Measurements from ENCODE around the gene KCND3. TPM values are rescaled to one million over a fixed set of nuclear protein-coding genes. Genes with fewer than 3 reads are reported as not detected.
A peak's percentile ranks its signal among the peaks of the same experiment; 100 is the strongest.

KCND3 gene
- total RNA-seq, 2 experiments from 2014 or later: not detected

DNA sequence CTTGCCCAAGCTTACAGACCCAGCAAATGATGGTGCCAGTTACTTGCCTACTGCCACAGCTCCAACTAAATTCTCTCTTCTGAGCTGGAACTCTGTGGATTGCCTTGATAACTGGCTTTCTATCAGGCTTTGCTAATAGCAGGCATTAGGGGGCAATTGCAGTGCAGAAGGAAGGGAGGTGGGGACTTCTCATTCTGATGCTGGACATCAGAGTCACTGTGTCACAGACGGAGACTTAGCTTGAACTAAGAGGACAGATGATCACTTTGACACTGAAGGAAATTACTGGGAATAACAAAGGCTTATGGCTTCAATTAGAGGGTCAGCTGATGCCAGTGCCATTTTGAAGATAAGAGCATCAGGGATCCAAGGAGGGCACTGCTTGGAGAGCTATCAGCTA, 119.3 kb downstream of the KCND3 start:
- no peak overlapping the region for H3K27ac Mint-ChIP-seq
- no peak for ATAC-seq
- CTCF ChIA-PET: no interaction called here
- H3K9me3 Mint-ChIP-seq (ENCODE audit: low read depth): no peaks in the 10 kb centered on the region
- no peak overlapping the region for H3K4me3 Mint-ChIP-seq
- peaks cover 5% of the 10 kb centered on the region for H3K27me3 Mint-ChIP-seq
- POLR2A ChIA-PET: no interaction called here
- intact Hi-C loops (cut with DNase I, micrococcal nuclease): no loop called here
- no peaks in the 10 kb centered on the region for H3K4me1 Mint-ChIP-seq
- H3K36me3 Mint-ChIP-seq (ENCODE audit: low read depth): no peaks in the 10 kb centered on the region
- no peak for DNase-seq

DNA sequence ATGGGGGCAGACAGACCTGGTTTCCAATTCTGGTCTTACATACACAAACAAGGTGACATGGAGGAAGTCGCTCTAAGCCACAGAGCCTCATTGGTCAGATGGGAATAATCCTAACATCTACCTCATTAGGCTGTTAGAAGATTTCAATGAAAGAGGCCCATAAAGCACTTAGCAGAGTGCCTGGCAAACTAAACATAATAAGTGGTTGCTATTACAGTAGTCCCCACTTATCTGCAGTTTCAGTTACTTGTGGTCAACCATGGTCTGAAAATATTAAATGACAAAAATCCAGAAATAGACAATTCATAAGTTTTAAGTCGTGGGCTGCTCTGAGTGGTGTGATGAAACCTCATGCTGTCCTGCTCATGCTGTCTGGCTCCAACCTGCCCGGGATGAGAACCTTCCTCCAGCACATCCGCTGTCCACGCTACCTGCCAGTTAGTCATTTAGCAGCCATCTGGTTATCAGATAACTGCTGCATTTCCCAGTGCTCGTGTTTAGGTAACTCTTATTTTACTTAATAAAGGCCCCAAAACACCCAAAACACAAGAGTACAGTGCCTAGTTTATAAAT, 121.5 kb downstream of the KCND3 start:
- no peaks in the 10 kb centered on the region for H3K36me3 Mint-ChIP-seq (ENCODE audit: low read depth)
- H3K27me3 Mint-ChIP-seq: peaks cover 9% of the 10 kb centered on the region
- CTCF ChIA-PET: interaction anchor here (1.2 kb wide), 1 partner anchor 8 kb away, joined by 4 read pairs; no protein-coding TSS in a partner anchor
- no peaks in the 10 kb centered on the region for H3K9me3 Mint-ChIP-seq (ENCODE audit: low read depth)
- H3K27ac Mint-ChIP-seq: no peak overlapping the region
- no peak overlapping the region for H3K4me3 Mint-ChIP-seq
- no peak for DNase-seq
- POLR2A ChIA-PET: no interaction called here
- H3K4me1 Mint-ChIP-seq: peaks cover 5% of the 10 kb centered on the region
- intact Hi-C loops (cut with DNase I, micrococcal nuclease): no loop called here
- no peak for ATAC-seq

GRCh38 chr1:111864862-111865261, 124.6 kb downstream of the KCND3 start:
- Mint-ChIP-seq H3K27me3 (peaks cover 13% of the 10 kb centered on the region), H3K9me3 (ENCODE audit: low read depth) (no peaks in the 10 kb centered on the region), H3K27ac (no peak overlapping the region), H3K36me3 (ENCODE audit: low read depth) (no peaks in the 10 kb centered on the region), H3K4me3 (no peak overlapping the region), H3K4me1 (peaks cover 5% of the 10 kb centered on the region)
- ChIA-PET POLR2A (no interaction called here), CTCF (no interaction called here)
- peak; percentile 18 for DNase-seq
- no peak for ATAC-seq
- intact Hi-C loops (cut with DNase I, micrococcal nuclease): no loop called here

- Mint-ChIP-seq H3K27ac (no peak overlapping the region), H3K4me3 (no peak overlapping the region), H3K27me3 (peaks cover 16% of the 10 kb centered on the region), H3K9me3 (ENCODE audit: low read depth) (no peaks in the 10 kb centered on the region), H3K36me3 (ENCODE audit: low read depth) (no peaks in the 10 kb centered on the region), H3K4me1 (peaks cover 5% of the 10 kb centered on the region)
- POLR2A ChIA-PET: no interaction called here
- CTCF ChIA-PET: no interaction called here
- intact Hi-C loops (cut with DNase I, micrococcal nuclease): no loop called here
- ATAC-seq: no peak
- DNase-seq: no peak
These were observed 126.1 kb downstream of the KCND3 start for GRCh38 chr1:111863401-111863800.

DNA sequence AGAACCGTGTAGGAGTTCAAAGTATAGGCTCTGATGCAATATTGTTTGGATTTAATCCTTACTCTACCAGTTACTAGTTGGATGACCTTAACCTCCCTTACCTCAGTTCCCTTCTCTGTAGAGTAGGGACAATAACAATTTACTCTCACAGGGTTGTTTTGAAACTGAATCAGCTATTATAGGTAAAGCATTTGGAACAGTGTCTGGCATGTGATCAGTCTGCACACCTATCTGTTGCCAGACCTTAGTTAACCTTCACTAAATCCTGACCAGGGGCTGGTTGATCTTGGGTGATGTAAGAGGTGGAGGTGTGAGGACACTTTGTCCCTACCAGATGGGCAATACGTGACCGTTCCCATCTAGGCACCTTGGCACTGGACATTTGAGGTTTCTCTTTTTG, 126.9 kb downstream of the KCND3 start:
- Mint-ChIP-seq H3K36me3 (ENCODE audit: low read depth) (no peaks in the 10 kb centered on the region), H3K4me1 (peaks cover 5% of the 10 kb centered on the region), H3K27me3 (peaks cover 14% of the 10 kb centered on the region), H3K27ac (no peak overlapping the region), H3K9me3 (ENCODE audit: low read depth) (no peaks in the 10 kb centered on the region), H3K4me3 (no peak overlapping the region)
- ChIA-PET POLR2A (no interaction called here), CTCF (no interaction called here)
- no peak for ATAC-seq
- intact Hi-C loops (cut with DNase I, micrococcal nuclease): no loop called here
- no peak for DNase-seq

GRCh38 chr1:111861523-111861922, 127.9 kb downstream of the KCND3 start:
- no peaks in the 10 kb centered on the region for H3K9me3 Mint-ChIP-seq (ENCODE audit: low read depth)
- DNase-seq (no peak), ATAC-seq (no peak)
- H3K4me1 Mint-ChIP-seq: peaks cover 5% of the 10 kb centered on the region
- no peak overlapping the region for H3K4me3 Mint-ChIP-seq
- ChIA-PET CTCF (no interaction called here), POLR2A (no interaction called here)
- no peak overlapping the region for H3K27ac Mint-ChIP-seq
- intact Hi-C loops (cut with DNase I, micrococcal nuclease): no loop called here
- no peaks in the 10 kb centered on the region for H3K36me3 Mint-ChIP-seq (ENCODE audit: low read depth)
- H3K27me3 Mint-ChIP-seq: peaks cover 17% of the 10 kb centered on the region

DNA sequence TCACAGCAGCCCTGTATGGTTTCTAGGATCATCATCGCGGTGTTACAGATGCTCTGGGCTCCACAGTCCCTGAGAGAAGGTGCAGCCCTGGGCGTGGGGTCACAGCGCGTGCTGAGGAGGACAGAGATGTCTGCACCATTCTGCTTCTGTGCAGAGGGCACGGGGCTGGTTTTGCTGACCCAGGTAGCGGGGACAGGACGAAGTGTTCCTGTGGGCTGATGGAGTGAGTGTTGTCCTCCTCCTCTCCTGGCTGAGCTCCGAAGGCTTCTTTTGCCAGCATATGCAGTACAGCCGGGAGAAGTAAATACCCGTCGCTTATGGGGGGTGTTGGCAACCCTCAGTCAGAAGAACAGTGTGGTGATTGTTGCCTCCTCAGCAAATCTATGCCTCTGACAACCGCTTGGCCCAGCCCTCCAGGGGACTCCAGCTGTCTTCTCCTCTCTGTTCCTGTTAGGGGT, 132.2 kb downstream of the KCND3 start:
- Mint-ChIP-seq H3K4me3 (no peak overlapping the region), H3K27me3 (peaks cover 7% of the 10 kb centered on the region), H3K27ac (no peak overlapping the region), H3K36me3 (ENCODE audit: low read depth) (no peaks in the 10 kb centered on the region), H3K4me1 (no peaks in the 10 kb centered on the region), H3K9me3 (ENCODE audit: low read depth) (no peaks in the 10 kb centered on the region)
- DNase-seq (no peak), ATAC-seq (no peak)
- ChIA-PET POLR2A (no interaction called here), CTCF (no interaction called here)
- intact Hi-C loops (cut with DNase I, micrococcal nuclease): no loop called here

DNA sequence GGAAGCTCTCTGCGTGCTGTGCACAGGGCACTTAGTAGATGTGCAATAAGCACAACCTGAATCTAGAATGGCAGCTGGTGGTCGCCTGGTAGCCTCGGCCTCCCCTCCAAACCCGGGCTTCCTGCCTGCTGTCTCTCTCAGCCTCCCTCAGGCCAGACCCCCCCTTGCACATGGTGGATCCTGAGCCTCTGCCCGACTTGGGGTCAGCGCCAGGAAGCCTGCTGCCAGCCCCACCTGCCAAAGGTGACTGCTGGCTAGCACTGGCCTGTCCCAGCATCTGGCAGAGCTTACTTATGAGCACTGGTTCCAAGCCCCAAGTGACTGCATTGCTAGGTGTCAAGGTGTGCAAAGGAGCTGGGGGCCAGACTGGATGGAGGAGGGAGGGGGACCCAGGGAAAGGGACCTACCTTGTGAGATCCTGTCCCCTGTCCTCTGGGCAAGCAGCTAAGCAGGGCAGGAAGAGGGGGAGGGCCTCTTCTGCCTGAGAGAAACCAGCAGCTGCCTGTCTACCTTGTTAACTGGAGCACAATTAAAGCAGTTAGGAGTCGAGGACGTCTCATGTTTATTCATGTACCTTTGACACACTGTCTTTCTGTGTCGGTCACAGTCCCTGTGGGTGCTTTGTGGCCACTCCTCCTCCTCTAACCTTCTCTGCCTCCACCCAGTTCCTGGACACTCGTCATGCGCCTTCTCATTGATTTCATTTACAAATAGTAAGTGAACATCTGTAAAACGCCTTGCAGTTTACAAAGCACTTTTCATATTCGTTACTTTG, 132.9 kb downstream of the KCND3 start:
- DNase-seq (no peak), ATAC-seq (no peak)
- Mint-ChIP-seq H3K4me1 (no peaks in the 10 kb centered on the region), H3K4me3 (no peak overlapping the region), H3K27me3 (peaks cover 7% of the 10 kb centered on the region), H3K9me3 (ENCODE audit: low read depth) (no peaks in the 10 kb centered on the region), H3K36me3 (ENCODE audit: low read depth) (no peaks in the 10 kb centered on the region), H3K27ac (no peak overlapping the region)
- POLR2A ChIA-PET: no interaction called here
- intact Hi-C loops (cut with DNase I, micrococcal nuclease): no loop called here
- CTCF ChIA-PET: no interaction called here

DNA sequence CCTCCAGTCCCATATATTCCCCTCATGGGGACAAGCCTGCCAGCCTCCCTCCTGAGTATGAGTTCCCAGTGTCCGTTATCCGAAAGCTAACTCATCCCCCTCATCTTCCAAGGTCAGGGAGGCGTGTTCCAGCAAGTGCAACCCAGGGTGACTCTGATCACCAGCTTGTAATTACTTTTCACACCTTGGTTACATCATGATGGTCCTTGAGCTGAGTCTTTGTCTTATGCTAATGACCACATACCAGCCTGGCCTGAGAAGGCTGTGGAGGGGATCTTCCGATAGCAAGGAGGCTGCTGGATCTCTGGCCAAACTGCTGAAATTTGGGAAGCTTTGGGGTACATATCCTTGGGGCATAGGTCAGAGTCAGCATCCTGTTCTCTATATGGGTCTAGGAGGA, 134.2 kb downstream of the KCND3 start:
- intact Hi-C loops (cut with DNase I, micrococcal nuclease): no loop called here
- ATAC-seq (no peak), DNase-seq (no peak)
- Mint-ChIP-seq H3K4me1 (no peaks in the 10 kb centered on the region), H3K9me3 (ENCODE audit: low read depth) (no peaks in the 10 kb centered on the region), H3K4me3 (no peak overlapping the region), H3K27me3 (peaks cover 7% of the 10 kb centered on the region), H3K27ac (no peak overlapping the region), H3K36me3 (ENCODE audit: low read depth) (no peaks in the 10 kb centered on the region)
- POLR2A ChIA-PET: no interaction called here
- CTCF ChIA-PET: interaction anchor here (0.7 kb wide), 3 partner anchors 67 to 390 kb away, joined by 3 read pairs; no protein-coding TSS in a partner anchor

GRCh38 chr1:111852261-111852721, 137.2 kb downstream of the KCND3 start:
- Mint-ChIP-seq H3K27me3 (peaks cover 8% of the 10 kb centered on the region), H3K27ac (no peak overlapping the region), H3K36me3 (ENCODE audit: low read depth) (no peaks in the 10 kb centered on the region), H3K4me1 (no peaks in the 10 kb centered on the region), H3K9me3 (ENCODE audit: low read depth) (no peaks in the 10 kb centered on the region), H3K4me3 (no peak overlapping the region)
- CTCF ChIA-PET: no interaction called here
- DNase-seq (no peak), ATAC-seq (no peak)
- POLR2A ChIA-PET: no interaction called here
- intact Hi-C loops (cut with DNase I, micrococcal nuclease): no loop called here

GRCh38 chr1:111851552-111851951, 137.9 kb downstream of the KCND3 start:
- Mint-ChIP-seq H3K27ac (no peak overlapping the region), H3K4me1 (no peaks in the 10 kb centered on the region), H3K36me3 (ENCODE audit: low read depth) (no peaks in the 10 kb centered on the region), H3K9me3 (ENCODE audit: low read depth) (no peaks in the 10 kb centered on the region), H3K27me3 (peaks cover 6% of the 10 kb centered on the region), H3K4me3 (no peak overlapping the region)
- no peak for ATAC-seq
- intact Hi-C loops (cut with DNase I, micrococcal nuclease): no loop called here
- ChIA-PET CTCF (interaction anchor here (0.6 kb wide), 1 partner anchor 74 kb away, joined by 4 read pairs; no protein-coding TSS in a partner anchor), POLR2A (no interaction called here)
- no peak for DNase-seq

GRCh38 chr1:111850109-111850508, 139.4 kb downstream of the KCND3 start:
- intact Hi-C loops (cut with DNase I, micrococcal nuclease): no loop called here
- Mint-ChIP-seq H3K4me3 (no peak overlapping the region), H3K27me3 (peaks cover 9% of the 10 kb centered on the region), H3K36me3 (ENCODE audit: low read depth) (no peaks in the 10 kb centered on the region), H3K27ac (no peak overlapping the region), H3K9me3 (ENCODE audit: low read depth) (no peaks in the 10 kb centered on the region), H3K4me1 (no peaks in the 10 kb centered on the region)
- ChIA-PET POLR2A (no interaction called here), CTCF (no interaction called here)
- DNase-seq: no peak
- no peak for ATAC-seq
